GM23338 (cell line): Measurements from ENCODE around the gene WNT1. TPM values are rescaled to one million over a fixed set of nuclear protein-coding genes. Genes with fewer than 3 reads are reported as not detected.

ENCODE experiments used
- ATAC-seq: fragments of 200-7000 bp; cut with Tn5 transposase; 3 replicates; pipeline ENCODE4 v1.9.1; 2020
- DNase-seq: peaks from one replicate; pipeline ENCODE4 v3.0.0-alpha.2; 2015; ENCODE audit warnings: low spot score
- H2AFZ ChIP-seq: fragments of 200-600 bp; sonication (generic); 2 replicates; pipeline ENCODE4 v1.8.0; 2016; ENCODE audit warnings: antibody characterized with exemption, mild to moderate bottlenecking, moderate library complexity
- H3F3A ChIP-seq: fragments of 200-600 bp; sonication (generic); replicated peaks from 2 replicates; pipeline ENCODE4 v1.8.0; 2017; ENCODE audit warnings: antibody characterized with exemption, mixed run types, low read depth
- H3K27ac ChIP-seq: fragments of 200-600 bp; sonication (generic); 2 replicates; pipeline ENCODE4 v1.6.1; 2016; ENCODE audit warnings: low read depth
- H3K27me3 ChIP-seq: fragments of 200-600 bp; sonication (generic); 2 replicates; pipeline ENCODE4 v1.8.0; 2016; ENCODE audit warnings: mild to moderate bottlenecking, mixed run types, moderate library complexity; ENCODE audit not compliant: insufficient read depth
- H3K36me3 ChIP-seq: fragments of 200-600 bp; sonication (generic); 2 replicates; pipeline ENCODE4 v1.8.0; 2016; ENCODE audit warnings: mild to moderate bottlenecking; ENCODE audit not compliant: insufficient read depth
- H3K4me1 ChIP-seq: fragments of 200-600 bp; sonication (generic); 2 replicates; pipeline ENCODE4 v1.8.0; 2016; ENCODE audit warnings: mild to moderate bottlenecking, moderate library complexity; ENCODE audit not compliant: insufficient read depth
- H3K4me2 ChIP-seq: fragments of 200-600 bp; sonication (generic); 2 replicates; pipeline ENCODE4 v1.7.1; 2017; ENCODE audit warnings: mixed run types
- H3K4me3 ChIP-seq: fragments of 200-600 bp; sonication (generic); 2 replicates; pipeline ENCODE4 v1.6.1; 2016; ENCODE audit warnings: mixed run types
- H3K79me2 ChIP-seq: fragments of 200-600 bp; sonication (generic); replicated peaks from 2 replicates; pipeline ENCODE4 v1.8.0; 2017; ENCODE audit warnings: mild to moderate bottlenecking; ENCODE audit not compliant: insufficient read depth
- H3K9me2 ChIP-seq: fragments of 200-600 bp; sonication (generic); 2 replicates; pipeline ENCODE4 v1.8.0; 2017; ENCODE audit not compliant: insufficient read depth
- H4K20me1 ChIP-seq: fragments of 200-600 bp; sonication (generic); replicated peaks from 2 replicates; pipeline ENCODE4 v1.8.0; 2017; ENCODE audit warnings: mild to moderate bottlenecking; ENCODE audit not compliant: insufficient read depth
- H3K27ac Mint-ChIP-seq: 2 replicates; pipeline ENCODE4 v1.8.0; 2020; ENCODE audit warnings: inconsistent platforms, mild to moderate bottlenecking, moderate library complexity, mixed read lengths
- H3K27me3 Mint-ChIP-seq: 3 replicates; pipeline ENCODE4 v1.8.0; 2022; ENCODE audit warnings: low read depth, mild to moderate bottlenecking, moderate library complexity, mixed read lengths, inconsistent platforms; ENCODE audit not compliant: insufficient read depth, poor library complexity
- H3K36me3 Mint-ChIP-seq: 3 replicates; pipeline ENCODE4 v1.8.0; 2021; ENCODE audit warnings: low read depth, mild to moderate bottlenecking, inconsistent platforms, moderate library complexity, mixed read lengths
- H3K4me1 Mint-ChIP-seq: 3 replicates; pipeline ENCODE4 v1.8.0; 2020; ENCODE audit warnings: mild to moderate bottlenecking, inconsistent platforms, mixed read lengths
- H3K4me3 Mint-ChIP-seq: 3 replicates; pipeline ENCODE4 v1.8.0; 2021; ENCODE audit warnings: moderate library complexity, mild to moderate bottlenecking, inconsistent platforms, mixed read lengths
- H3K9me3 Mint-ChIP-seq: 3 replicates; pipeline ENCODE4 v1.8.0; 2020; ENCODE audit warnings: moderate library complexity, mild to moderate bottlenecking, inconsistent platforms, mixed read lengths
- NANOG ChIP-seq: IDR thresholded peaks from 2 replicates; pipeline ENCODE4 v1.6.1; 2016; ENCODE audit warnings: antibody characterized with exemption, borderline replicate concordance
- STAT1 ChIP-seq: IDR thresholded peaks from one replicate; pipeline ENCODE4 v1.6.1; 2016; ENCODE audit warnings: antibody characterized with exemption; ENCODE audit not compliant: unreplicated experiment
- ZNF114 ChIP-seq: fragments of 250-450 bp; sonication (Bioruptor Pico); IDR thresholded peaks from 2 replicates; pipeline ENCODE4 v1.5.0; 2020; ENCODE audit warnings: mild to moderate bottlenecking, moderate library complexity
- ZNF331 ChIP-seq: fragments of 250-450 bp; sonication (Bioruptor Pico); IDR thresholded peaks from 2 replicates; pipeline ENCODE4 v1.5.0; 2020; ENCODE audit warnings: low read depth, mild to moderate bottlenecking, moderate library complexity
- polyA plus RNA-seq: library from polyadenylated mRNA; unstranded; fragments of >200 nt; fragmentation: Nextera tagmentation; extraction: Ambion mirVana; gene quantifications from 2 replicates; pipeline ENCODE4 v1.2.1, GENCODE V29; 2016
- total RNA-seq: library from RNA; depleted of rRNA; stranded (reverse); fragments of >200 nt; shearing (Covaris generic); gene quantifications from 2 replicates; pipeline ENCODE4 v1.2.3, GENCODE V29; 2014
- TF ChIP-seq, protein P1 (sequence below): fragments of 250-450 bp; sonication (Bioruptor Pico); IDR thresholded peaks from 2 replicates; pipeline ENCODE4 v1.5.0; 2020; ENCODE audit warnings: mild to moderate bottlenecking, moderate library complexity
- TF ChIP-seq, protein P2 (sequence below): IDR thresholded peaks from one replicate; pipeline ENCODE4 v1.6.1; 2018; ENCODE audit warnings: antibody characterized with exemption; ENCODE audit not compliant: unreplicated experiment

The WNT1 gene
- total and polyA plus RNA-seq, 2 experiments from 2014 or later: not detected

DNA sequence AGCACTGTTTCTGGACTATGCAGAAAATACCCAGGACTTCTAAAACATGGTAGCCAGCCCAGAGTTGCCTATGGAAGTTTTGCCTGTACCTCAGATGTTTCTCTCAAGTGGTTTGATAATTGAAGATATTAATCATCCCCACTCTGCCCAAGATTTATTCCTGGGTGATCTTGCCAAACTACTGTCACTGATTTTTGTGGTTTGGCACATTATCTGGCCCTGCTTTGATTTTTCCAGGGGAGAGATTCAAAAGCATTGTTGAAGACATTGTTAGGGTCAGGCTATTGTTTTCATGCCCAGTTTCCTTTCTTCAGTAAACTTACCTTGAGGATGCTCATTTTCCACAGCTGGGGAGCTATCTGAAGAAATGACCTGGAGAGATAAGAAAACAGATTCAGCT is 34.6 kb downstream of the WNT1 start:
- ATAC-seq (no peak), DNase-seq (no peak)
- peaks cover 3% of the 10 kb centered on the region; the same call in 1 of the 2 replicates for H3F3A ChIP-seq
- 0 out of 2 replicates have a peak, but pooled peaks cover 10% of the 10 kb centered on the region for H4K20me1 ChIP-seq
- Mint-ChIP-seq H3K27ac (no peak overlapping the region), H3K9me3 (no peaks in the 10 kb centered on the region), H3K27me3 (peaks cover 13% of the 10 kb centered on the region), H3K36me3 (no peaks in the 10 kb centered on the region; the same call in 2 of the 3 replicates), H3K4me1 (peaks cover 6% of the 10 kb centered on the region; the same call in 2 of the 3 replicates), H3K4me3 (no peak overlapping the region)
- no peaks in the 10 kb centered on the region for H3K79me2 ChIP-seq
- peaks cover 3% of the 10 kb centered on the region; the same call in 1 of the 2 replicates for H3K4me1 ChIP-seq
- H2AFZ ChIP-seq: no peak overlapping the region
- no peak overlapping the region for H3K4me3 ChIP-seq
- no peak for TF ChIP-seq ZNF114 (CRISPR knock-in tag)
- no peak for TF ChIP-seq NANOG
- TF ChIP-seq, protein P1, sequence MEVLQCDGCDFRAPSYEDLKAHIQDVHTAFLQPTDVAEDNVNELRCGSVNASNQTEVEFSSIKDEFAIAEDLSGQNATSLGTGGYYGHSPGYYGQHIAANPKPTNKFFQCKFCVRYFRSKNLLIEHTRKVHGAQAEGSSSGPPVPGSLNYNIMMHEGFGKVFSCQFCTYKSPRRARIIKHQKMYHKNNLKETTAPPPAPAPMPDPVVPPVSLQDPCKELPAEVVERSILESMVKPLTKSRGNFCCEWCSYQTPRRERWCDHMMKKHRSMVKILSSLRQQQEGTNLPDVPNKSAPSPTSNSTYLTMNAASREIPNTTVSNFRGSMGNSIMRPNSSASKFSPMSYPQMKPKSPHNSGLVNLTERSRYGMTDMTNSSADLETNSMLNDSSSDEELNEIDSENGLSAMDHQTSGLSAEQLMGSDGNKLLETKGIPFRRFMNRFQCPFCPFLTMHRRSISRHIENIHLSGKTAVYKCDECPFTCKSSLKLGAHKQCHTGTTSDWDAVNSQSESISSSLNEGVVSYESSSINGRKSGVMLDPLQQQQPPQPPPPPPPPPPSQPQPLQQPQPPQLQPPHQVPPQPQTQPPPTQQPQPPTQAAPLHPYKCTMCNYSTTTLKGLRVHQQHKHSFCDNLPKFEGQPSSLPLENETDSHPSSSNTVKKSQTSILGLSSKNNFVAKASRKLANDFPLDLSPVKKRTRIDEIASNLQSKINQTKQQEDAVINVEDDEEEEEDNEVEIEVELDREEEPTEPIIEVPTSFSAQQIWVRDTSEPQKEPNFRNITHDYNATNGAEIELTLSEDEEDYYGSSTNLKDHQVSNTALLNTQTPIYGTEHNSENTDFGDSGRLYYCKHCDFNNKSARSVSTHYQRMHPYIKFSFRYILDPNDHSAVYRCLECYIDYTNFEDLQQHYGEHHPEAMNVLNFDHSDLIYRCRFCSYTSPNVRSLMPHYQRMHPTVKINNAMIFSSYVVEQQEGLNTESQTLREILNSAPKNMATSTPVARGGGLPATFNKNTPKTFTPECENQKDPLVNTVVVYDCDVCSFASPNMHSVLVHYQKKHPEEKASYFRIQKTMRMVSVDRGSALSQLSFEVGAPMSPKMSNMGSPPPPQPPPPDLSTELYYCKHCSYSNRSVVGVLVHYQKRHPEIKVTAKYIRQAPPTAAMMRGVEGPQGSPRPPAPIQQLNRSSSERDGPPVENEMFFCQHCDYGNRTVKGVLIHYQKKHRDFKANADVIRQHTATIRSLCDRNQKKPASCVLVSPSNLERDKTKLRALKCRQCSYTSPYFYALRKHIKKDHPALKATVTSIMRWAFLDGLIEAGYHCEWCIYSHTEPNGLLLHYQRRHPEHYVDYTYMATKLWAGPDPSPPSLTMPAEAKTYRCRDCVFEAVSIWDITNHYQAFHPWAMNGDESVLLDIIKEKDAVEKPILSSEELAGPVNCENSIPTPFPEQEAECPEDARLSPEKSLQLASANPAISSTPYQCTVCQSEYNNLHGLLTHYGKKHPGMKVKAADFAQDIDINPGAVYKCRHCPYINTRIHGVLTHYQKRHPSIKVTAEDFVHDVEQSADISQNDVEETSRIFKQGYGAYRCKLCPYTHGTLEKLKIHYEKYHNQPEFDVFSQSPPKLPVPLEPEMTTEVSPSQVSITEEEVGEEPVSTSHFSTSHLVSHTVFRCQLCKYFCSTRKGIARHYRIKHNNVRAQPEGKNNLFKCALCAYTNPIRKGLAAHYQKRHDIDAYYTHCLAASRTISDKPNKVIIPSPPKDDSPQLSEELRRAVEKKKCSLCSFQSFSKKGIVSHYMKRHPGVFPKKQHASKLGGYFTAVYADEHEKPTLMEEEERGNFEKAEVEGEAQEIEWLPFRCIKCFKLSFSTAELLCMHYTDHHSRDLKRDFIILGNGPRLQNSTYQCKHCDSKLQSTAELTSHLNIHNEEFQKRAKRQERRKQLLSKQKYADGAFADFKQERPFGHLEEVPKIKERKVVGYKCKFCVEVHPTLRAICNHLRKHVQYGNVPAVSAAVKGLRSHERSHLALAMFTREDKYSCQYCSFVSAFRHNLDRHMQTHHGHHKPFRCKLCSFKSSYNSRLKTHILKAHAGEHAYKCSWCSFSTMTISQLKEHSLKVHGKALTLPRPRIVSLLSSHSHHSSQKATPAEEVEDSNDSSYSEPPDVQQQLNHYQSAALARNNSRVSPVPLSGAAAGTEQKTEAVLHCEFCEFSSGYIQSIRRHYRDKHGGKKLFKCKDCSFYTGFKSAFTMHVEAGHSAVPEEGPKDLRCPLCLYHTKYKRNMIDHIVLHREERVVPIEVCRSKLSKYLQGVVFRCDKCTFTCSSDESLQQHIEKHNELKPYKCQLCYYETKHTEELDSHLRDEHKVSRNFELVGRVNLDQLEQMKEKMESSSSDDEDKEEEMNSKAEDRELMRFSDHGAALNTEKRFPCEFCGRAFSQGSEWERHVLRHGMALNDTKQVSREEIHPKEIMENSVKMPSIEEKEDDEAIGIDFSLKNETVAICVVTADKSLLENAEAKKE (CRISPR knock-in tag): no peak
- TF ChIP-seq, protein P2, sequence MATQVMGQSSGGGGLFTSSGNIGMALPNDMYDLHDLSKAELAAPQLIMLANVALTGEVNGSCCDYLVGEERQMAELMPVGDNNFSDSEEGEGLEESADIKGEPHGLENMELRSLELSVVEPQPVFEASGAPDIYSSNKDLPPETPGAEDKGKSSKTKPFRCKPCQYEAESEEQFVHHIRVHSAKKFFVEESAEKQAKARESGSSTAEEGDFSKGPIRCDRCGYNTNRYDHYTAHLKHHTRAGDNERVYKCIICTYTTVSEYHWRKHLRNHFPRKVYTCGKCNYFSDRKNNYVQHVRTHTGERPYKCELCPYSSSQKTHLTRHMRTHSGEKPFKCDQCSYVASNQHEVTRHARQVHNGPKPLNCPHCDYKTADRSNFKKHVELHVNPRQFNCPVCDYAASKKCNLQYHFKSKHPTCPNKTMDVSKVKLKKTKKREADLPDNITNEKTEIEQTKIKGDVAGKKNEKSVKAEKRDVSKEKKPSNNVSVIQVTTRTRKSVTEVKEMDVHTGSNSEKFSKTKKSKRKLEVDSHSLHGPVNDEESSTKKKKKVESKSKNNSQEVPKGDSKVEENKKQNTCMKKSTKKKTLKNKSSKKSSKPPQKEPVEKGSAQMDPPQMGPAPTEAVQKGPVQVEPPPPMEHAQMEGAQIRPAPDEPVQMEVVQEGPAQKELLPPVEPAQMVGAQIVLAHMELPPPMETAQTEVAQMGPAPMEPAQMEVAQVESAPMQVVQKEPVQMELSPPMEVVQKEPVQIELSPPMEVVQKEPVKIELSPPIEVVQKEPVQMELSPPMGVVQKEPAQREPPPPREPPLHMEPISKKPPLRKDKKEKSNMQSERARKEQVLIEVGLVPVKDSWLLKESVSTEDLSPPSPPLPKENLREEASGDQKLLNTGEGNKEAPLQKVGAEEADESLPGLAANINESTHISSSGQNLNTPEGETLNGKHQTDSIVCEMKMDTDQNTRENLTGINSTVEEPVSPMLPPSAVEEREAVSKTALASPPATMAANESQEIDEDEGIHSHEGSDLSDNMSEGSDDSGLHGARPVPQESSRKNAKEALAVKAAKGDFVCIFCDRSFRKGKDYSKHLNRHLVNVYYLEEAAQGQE: no peak
- TF ChIP-seq ZNF331: no peak
- no peak for TF ChIP-seq STAT1
- no peak overlapping the region for H3K4me2 ChIP-seq
- no peak overlapping the region for H3K27ac ChIP-seq
- no peaks in the 10 kb centered on the region for H3K36me3 ChIP-seq
- H3K9me2 ChIP-seq: no peaks in the 10 kb centered on the region
- H3K27me3 ChIP-seq: no peaks in the 10 kb centered on the region
